H9 (cell line): ENCODE results near the gene BBS1. TPM values are rescaled to one million over a fixed set of nuclear protein-coding genes. Genes with fewer than 3 reads are reported as not detected.

Experiments
- DNase-seq: peaks from one replicate; pipeline ENCODE4 v3.0.0-alpha.2; 2017
- H2AFZ ChIP-seq: one replicate; pipeline ENCODE4 v1.6.1; 2013; ENCODE audit warnings: mild to moderate bottlenecking, low read length, control low read depth, moderate library complexity
- H2AK5ac ChIP-seq: 2 replicates; pipeline ENCODE4 v1.6.1; 2013; ENCODE audit warnings: low read length, control low read depth, mixed read lengths; ENCODE audit not compliant: insufficient read length
- H2BK120ac ChIP-seq: one replicate; pipeline ENCODE4 v1.6.1; 2013; ENCODE audit warnings: low read depth, mild to moderate bottlenecking, low read length, control low read depth, inconsistent platforms; ENCODE audit not compliant: poor library complexity, severe bottlenecking
- H2BK12ac ChIP-seq: 2 replicates; pipeline ENCODE4 v1.6.1; 2013; ENCODE audit warnings: low read length, control low read depth, mixed read lengths, low read depth; ENCODE audit not compliant: insufficient read length
- H2BK15ac ChIP-seq: 2 replicates; pipeline ENCODE4 v1.6.1; 2013; ENCODE audit warnings: low read depth, low read length, control low read depth
- H2BK20ac ChIP-seq: one replicate; pipeline ENCODE4 v1.6.1; 2013; ENCODE audit warnings: low read depth, mild to moderate bottlenecking, low read length, control low read depth, inconsistent platforms; ENCODE audit not compliant: poor library complexity, severe bottlenecking
- H2BK5ac ChIP-seq: 2 replicates; pipeline ENCODE4 v1.6.1; 2013; ENCODE audit warnings: low read length, control low read depth, mixed read lengths; ENCODE audit not compliant: insufficient read length
- H3K14ac ChIP-seq: 2 replicates; pipeline ENCODE4 v1.6.1; 2013; ENCODE audit warnings: low read length, control low read depth; ENCODE audit not compliant: insufficient read depth
- H3K18ac ChIP-seq: 2 replicates; pipeline ENCODE4 v1.6.1; 2013; ENCODE audit warnings: low read depth, mild to moderate bottlenecking, mixed read lengths, low read length, control low read depth; ENCODE audit not compliant: insufficient read length
- H3K23ac ChIP-seq: 2 replicates; pipeline ENCODE4 v1.6.1; 2013; ENCODE audit warnings: low read length, control low read depth, mixed read lengths, low read depth; ENCODE audit not compliant: insufficient read length
- H3K23me2 ChIP-seq: 2 replicates; pipeline ENCODE4 v1.6.1; 2013; ENCODE audit warnings: low read depth, mild to moderate bottlenecking, mixed read lengths, low read length, control low read depth; ENCODE audit not compliant: insufficient read length, poor library complexity, severe bottlenecking
- H3K27ac ChIP-seq: 2 replicates; pipeline ENCODE4 v1.5.1; 2013; ENCODE audit warnings: low read length, control low read depth, mixed read lengths, low read depth; ENCODE audit not compliant: insufficient read length
- H3K27me3 ChIP-seq: 2 replicates; pipeline ENCODE4 v1.6.1; 2013; ENCODE audit warnings: low read length, control low read depth, inconsistent platforms; ENCODE audit not compliant: insufficient read depth
- H3K4ac ChIP-seq: 2 replicates; pipeline ENCODE4 v1.6.1; 2013; ENCODE audit warnings: low read depth, mild to moderate bottlenecking, control low read depth, inconsistent platforms, low read length, moderate library complexity
- H3K4me1 ChIP-seq: 2 replicates; pipeline ENCODE4 v1.6.1; 2013; ENCODE audit warnings: low read length, control low read depth, inconsistent platforms; ENCODE audit not compliant: insufficient read depth
- H3K4me2 ChIP-seq: 2 replicates; pipeline ENCODE4 v1.6.1; 2013; ENCODE audit warnings: low read length, control low read depth, mixed read lengths; ENCODE audit not compliant: insufficient read length, insufficient read depth
- H3K56ac ChIP-seq: 2 replicates; pipeline ENCODE4 v1.6.1; 2013; ENCODE audit warnings: low read depth, mild to moderate bottlenecking, mixed read lengths, low read length, control low read depth; ENCODE audit not compliant: insufficient read length
- H3K79me1 ChIP-seq: 2 replicates; pipeline ENCODE4 v1.6.1; 2013; ENCODE audit warnings: low read depth, mild to moderate bottlenecking, moderate library complexity, low read length, control low read depth, inconsistent platforms; ENCODE audit not compliant: insufficient read depth, poor library complexity, severe bottlenecking
- H3K79me2 ChIP-seq: 2 replicates; pipeline ENCODE4 v1.6.1; 2013; ENCODE audit warnings: low read length, control low read depth, inconsistent platforms; ENCODE audit not compliant: insufficient read depth
- H3K9ac ChIP-seq: 2 replicates; pipeline ENCODE4 v1.6.1; 2013; ENCODE audit warnings: low read length, control low read depth, mixed read lengths; ENCODE audit not compliant: insufficient read length; ENCODE audit errors: extremely low read depth
- H3K9me3 ChIP-seq: one replicate; pipeline ENCODE4 v1.6.1; 2013; ENCODE audit warnings: low read depth, low read length, inconsistent platforms; ENCODE audit not compliant: control insufficient read depth
- H3T11ph ChIP-seq: one replicate; pipeline ENCODE4 v1.6.1; 2013; ENCODE audit warnings: mild to moderate bottlenecking, low read length, control low read depth, inconsistent platforms
- H4K20me1 ChIP-seq: one replicate; pipeline ENCODE4 v1.6.1; 2013; ENCODE audit not compliant: control insufficient read depth, insufficient read length, insufficient read depth
- H4K5ac ChIP-seq: 2 replicates; pipeline ENCODE4 v1.6.1; 2013; ENCODE audit warnings: low read depth, mild to moderate bottlenecking, mixed read lengths, low read length, control low read depth; ENCODE audit not compliant: insufficient read length
- H4K8ac ChIP-seq: replicated peaks from 2 replicates; pipeline ENCODE4 v1.6.1; 2013; ENCODE audit warnings: low read length, control low read depth, mixed read lengths, low read depth; ENCODE audit not compliant: insufficient read length
- H4K91ac ChIP-seq: 2 replicates; pipeline ENCODE4 v1.6.1; 2013; ENCODE audit warnings: low read depth, mild to moderate bottlenecking, moderate library complexity, mixed read lengths, low read length, control low read depth; ENCODE audit not compliant: insufficient read length
- H3K27ac Mint-ChIP-seq, 3 experiments: 2 replicates in 2 of 3; 3 replicates in 1 of 3; pipeline ENCODE4 v1.8.0; 2020 to 2021; ENCODE audit warnings: mixed read lengths in 3 of 3, mild to moderate bottlenecking in 1 of 3, moderate library complexity in 1 of 3
- H3K27me3 Mint-ChIP-seq: 2 replicates; pipeline ENCODE4 v1.8.0; 2021; ENCODE audit warnings: low read depth, mild to moderate bottlenecking, moderate library complexity, mixed read lengths
- H3K36me3 Mint-ChIP-seq, 3 experiments: 2 replicates in 2 of 3; 3 replicates in 1 of 3; pipeline ENCODE4 v1.8.0; 2020 to 2021; ENCODE audit warnings: low read depth in 3 of 3, mixed read lengths in 3 of 3; ENCODE audit not compliant: insufficient read depth in 1 of 3
- H3K4me1 Mint-ChIP-seq, 2 experiments: 2 replicates each; pipeline ENCODE4 v1.8.0; 2020; ENCODE audit warnings: mixed read lengths in 2 of 2
- H3K4me3 Mint-ChIP-seq, 2 experiments: 2 replicates in 1 of 2; 3 replicates in 1 of 2; pipeline ENCODE4 v1.8.0; 2020 to 2021; ENCODE audit warnings: mild to moderate bottlenecking in 2 of 2, mixed read lengths in 2 of 2, moderate library complexity in 1 of 2
- H3K9me3 Mint-ChIP-seq, 2 experiments: 2 replicates in 1 of 2; 3 replicates in 1 of 2; pipeline ENCODE4 v1.8.0; 2020; ENCODE audit warnings: mild to moderate bottlenecking in 2 of 2, mixed read lengths in 2 of 2, moderate library complexity in 1 of 2
- CTCF ChIP-seq: fragments of 200-600 bp; sonication (generic); conservative IDR thresholded peaks from 3 replicates; pipeline ENCODE4 v1.8.0; 2021; ENCODE audit warnings: antibody characterized with exemption, mild to moderate bottlenecking
- WGBS: extraction: QIAGEN DNeasy Blood & Tissue Kit; methylation state at CpG from one replicate; pipeline ENCODE4 v1.1.7; 2013; ENCODE audit warnings: missing lambda C conversion rate, low lambda C conversion rate, mixed read lengths; ENCODE audit not compliant: insufficient read length; ENCODE audit errors: extremely low coverage; 5-methylcytosine and 5-hydroxymethylcytosine counted together
- total RNA-seq: library from RNA; stranded (reverse); gene quantifications from 2 replicates; pipeline ENCODE4 v1.2.1, GENCODE V29; 2021

Gene BBS1
- total RNA-seq, 1 experiment from 2014 or later: 27.2 TPM

GRCh38 chr11:66467034-66467659 is 43.3 kb upstream of the BBS1 start:
- Histone ChIP-seq H4K20me1 (no peaks in the 10 kb centered on the region), H3K23ac (no peak overlapping the region), H3K4me2 (peak overlapping the region; percentile 73), H4K5ac (no peak overlapping the region), H3K14ac (no peak overlapping the region), H3K4me1 (no peaks in the 10 kb centered on the region; the same call in 1 of the 2 replicates), H3K79me1 (no peaks in the 10 kb centered on the region), H3K27ac (no peak overlapping the region), H4K8ac (no peak overlapping the region), H2BK15ac (no peak overlapping the region), H3K56ac (no peak overlapping the region), H3K23me2 (peaks cover 6% of the 10 kb centered on the region), H2BK120ac (no peak overlapping the region), H3T11ph (no peak overlapping the region), H2AFZ (no peak overlapping the region), H2BK20ac (no peak overlapping the region), H3K9ac (peak overlapping the region; percentile 34), H2BK12ac (no peak overlapping the region), H3K18ac (no peak overlapping the region), H3K27me3 (no peaks in the 10 kb centered on the region), H4K91ac (no peak overlapping the region), H2BK5ac (no peak overlapping the region), H3K4ac (no peak overlapping the region), H2AK5ac (no peak overlapping the region), H3K9me3 (no peaks in the 10 kb centered on the region), H3K79me2 (no peaks in the 10 kb centered on the region)
- Mint-ChIP-seq H3K9me3 (peaks cover 10 to 16% of the 10 kb centered on the region in 2 experiments; a peak in 4 of 5 replicates), H3K27ac (no peak overlapping the region; a peak in 1 of 7 replicates), H3K4me1 (peaks cover 21 to 36% of the 10 kb centered on the region in 2 experiments), H3K4me3 (peak overlapping the region; percentile 74 to 92), H3K27me3 (peaks cover 8% of the 10 kb centered on the region), H3K36me3 (peaks cover 2 to 27% (median 7%) of the 10 kb centered on the region in 3 experiments; a peak in 6 of 7 replicates)
- TF ChIP-seq CTCF: peak; percentile 44
- no peak for DNase-seq
- WGBS: no CpG with 5 or more reads among the region's 72 CpGs
